NCI-H1930 (cell line): ENCODE data around the gene CDK14.
"Not testable (repeated sequence)": the region's sequence is repeated elsewhere in the genome, so short reads cannot be mapped to it uniquely, and the experiment has no call there.

Experiments
- DNase-seq, 2 experiments: peaks; one replicate each; lab custom pipeline; 2025; lab: John Stamatoyannopoulos, UW

Gene CDK14

DNA sequence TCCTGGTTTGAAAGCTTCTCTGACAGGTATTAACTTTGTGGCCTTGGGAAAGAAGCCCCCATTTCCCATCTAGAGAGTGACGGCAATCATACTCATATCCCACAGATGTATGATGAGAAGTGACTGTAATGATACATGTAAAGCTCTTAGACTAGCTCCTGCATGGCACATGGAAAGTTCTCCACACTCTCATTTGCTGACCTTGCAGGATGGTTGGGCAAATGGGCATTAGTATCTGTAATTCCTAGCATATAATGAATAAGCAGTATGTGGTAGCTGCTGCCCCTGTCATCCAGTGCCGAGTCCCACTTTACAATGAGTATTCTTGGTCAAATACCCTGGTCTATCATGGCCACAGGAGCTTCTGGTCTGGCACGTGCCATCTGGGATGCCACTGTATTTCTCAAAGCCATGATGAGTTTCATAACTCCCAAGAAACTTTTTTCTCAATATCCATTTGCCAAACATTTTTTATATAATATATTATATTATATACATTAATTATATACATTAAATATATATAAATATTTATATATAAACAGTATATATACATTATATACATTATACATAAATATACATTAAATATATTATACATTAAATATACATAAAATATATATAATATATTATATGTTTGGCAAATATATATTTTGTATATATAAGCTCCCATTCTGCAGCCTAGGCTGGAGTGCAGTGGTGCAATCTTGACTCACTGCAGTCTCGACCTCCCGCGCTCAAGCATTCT is 561.6 kb downstream of the CDK14 start:
- DNase-seq, result no peak

DNA sequence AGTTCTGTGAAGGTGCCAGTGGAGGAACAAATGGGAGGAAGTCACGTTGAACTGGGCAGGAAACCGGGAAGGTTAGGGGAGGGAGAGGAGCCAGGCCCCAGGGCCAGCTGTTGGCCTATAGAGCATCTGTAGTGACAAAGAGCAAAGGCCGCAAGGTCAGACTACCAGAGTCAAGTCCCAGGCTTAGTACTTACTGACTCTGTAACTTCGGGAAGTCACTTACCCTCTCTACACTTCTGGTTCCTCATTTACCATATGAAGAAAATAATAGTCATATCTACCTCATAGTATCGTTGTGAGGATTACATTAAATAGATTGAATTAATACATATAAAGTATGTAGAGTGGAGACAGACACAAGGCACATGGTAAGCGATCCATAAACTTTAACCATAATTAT is 566.3 kb downstream of the CDK14 start:
- DNase-seq, result no peak

- no peak for DNase-seq
These were observed 568.4 kb downstream of the CDK14 start for GRCh38 chr7:91164506-91164905.

DNA sequence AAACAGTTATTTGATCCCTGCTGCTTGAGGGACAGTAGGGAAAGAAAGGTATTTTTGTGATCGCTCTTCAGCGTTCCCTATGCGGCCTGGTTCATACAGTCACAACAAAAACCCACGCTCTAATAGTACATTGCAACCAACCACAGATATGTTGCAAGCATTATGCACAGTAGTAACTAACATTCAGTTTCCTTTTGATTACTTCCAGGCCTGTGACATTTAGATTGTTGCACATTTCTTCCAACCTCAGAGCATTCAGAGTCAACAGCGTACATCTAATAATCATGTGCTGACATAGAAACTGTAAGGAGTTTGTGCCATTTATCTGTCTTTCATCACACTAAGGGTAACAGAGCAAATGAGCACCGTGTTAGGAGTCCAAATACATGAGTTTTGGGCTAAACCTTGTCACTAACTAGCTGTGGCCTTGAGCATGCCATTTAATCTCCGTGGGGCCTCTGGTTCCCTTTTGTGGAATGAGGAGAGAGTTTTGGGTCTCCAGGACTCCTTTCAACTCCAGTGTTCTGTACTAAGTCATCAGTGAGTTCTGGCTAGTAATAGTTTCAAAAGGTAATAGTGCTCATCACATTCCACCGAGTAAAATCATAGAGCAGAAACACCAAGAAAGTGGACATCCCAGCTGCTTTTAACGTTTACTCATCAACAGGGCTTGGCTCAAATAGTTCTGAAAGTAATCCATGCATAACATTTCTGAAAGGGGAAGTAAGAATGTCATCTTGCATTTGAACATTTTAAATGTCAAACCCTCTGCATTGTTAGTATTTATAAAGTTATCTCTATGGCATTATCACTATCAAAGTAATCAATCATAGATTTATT is 569.1 kb downstream of the CDK14 start:
- no peak for DNase-seq

- DNase-seq, result no peak
These were observed 569.7 kb downstream of the CDK14 start for GRCh38 chr7:91165846-91166230.

DNA sequence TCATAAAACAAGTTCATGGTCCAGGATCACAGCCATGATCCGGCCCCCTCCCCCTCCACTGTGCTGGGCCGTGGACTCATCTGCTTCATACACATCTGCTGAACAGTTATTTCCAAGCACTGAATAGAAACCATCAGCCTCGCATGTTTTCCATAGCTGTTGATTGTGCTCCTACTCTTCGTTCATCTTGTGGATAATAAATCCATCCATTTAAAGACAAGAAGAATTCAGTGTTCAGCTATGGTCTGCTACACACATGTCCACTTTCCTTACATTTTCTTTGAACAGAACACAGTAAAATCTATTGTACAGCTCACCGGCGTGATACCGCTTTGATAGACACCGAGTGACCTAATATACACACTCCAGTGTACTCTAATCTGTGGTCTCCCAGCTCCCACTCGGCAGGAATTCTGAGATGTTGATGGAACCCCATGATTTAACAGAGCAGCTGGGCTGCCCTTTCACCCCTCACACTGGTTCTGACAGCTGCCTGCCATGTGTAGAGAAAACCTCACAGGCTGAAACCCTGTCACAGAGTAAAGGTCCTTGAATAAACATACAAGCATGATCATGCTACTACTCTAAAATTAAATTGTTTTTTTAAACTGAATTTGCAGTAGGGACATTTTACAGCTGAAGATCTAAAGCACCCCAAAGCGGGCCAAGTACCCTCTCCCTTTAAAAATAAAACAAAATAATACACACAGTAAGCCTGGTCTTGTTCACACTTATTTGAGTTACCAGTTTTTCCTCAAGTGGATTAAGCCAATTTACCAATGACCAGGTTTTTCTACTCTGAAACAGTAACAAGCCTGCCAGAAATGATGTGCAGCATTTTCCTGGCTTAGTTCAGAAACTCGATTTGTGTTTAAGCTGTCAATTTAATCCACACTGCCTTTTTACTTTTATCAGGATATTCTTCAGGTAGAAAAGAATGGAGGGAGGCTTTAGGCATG is 573.0 kb downstream of the CDK14 start:
- DNase-seq, result peak in 1 of 2 experiments; percentile 7

GRCh38 chr7:91169830-91170191 is 573.7 kb downstream of the CDK14 start:
- DNase-seq, result peak; percentile 19 to 63

- DNase-seq, result not testable (repeated sequence)
These were observed 577.1 kb downstream of the CDK14 start for GRCh38 chr7:91173265-91173664.

GRCh38 chr7:91180746-91181145 is 584.6 kb downstream of the CDK14 start:
- DNase-seq, result no peak

- DNase-seq, result no peak
These were observed 585.8 kb downstream of the CDK14 start for GRCh38 chr7:91181949-91182348.

GRCh38 chr7:91182819-91183764 is 587.0 kb downstream of the CDK14 start:
- no peak for DNase-seq

DNA sequence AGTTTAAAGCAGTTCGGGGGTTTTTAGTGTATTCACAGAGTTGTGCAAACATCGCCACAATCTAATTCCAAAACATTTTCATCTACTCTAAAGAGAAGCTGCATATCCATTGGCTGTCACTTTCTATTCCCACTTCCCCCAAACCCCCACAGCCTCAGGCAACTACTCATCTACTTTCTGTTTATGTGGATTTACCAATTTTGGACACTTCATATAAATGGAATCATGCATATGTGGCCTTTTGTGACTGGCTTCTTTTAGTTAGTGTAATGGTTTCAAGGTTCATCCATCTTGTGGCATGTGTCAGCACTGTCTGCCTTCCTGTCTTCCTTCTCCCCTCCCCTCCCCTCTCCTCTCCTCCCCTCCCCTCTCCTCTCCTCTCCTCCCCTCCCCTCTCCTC is 589.6 kb downstream of the CDK14 start:
- DNase-seq, result no peak

GRCh38 chr7:91187061-91187460 is 590.9 kb downstream of the CDK14 start:
- DNase-seq, result no peak

GRCh38 chr7:91191771-91192170 is 595.6 kb downstream of the CDK14 start:
- DNase-seq, result no peak

- DNase-seq, result no peak
These were observed 597.0 kb downstream of the CDK14 start for GRCh38 chr7:91193141-91193540.

DNA sequence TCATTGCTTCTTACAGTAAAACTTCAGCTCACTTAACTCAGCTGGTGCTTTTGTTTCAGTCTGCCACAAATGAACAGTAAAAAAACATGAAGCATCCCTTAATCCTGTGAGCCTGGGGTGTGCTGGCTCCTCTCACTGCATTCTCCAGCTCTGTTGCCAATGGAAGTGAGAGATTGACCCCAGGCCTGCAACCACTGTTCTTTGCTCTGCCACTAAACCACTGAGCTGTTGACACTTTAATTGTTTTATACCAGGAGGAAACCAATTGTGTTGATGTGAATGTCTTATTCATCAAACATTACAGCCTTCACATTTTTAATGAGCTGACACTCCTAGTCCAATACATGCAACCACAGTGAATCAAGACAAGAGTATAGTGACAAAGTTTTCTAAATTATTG is 598.7 kb downstream of the CDK14 start:
- no peak for DNase-seq

- DNase-seq, result no peak
These were observed 599.9 kb downstream of the CDK14 start for GRCh38 chr7:91196058-91196457.

- DNase-seq, result no peak
These were observed 602.2 kb downstream of the CDK14 start for GRCh38 chr7:91198371-91198770.

- no peak for DNase-seq
These were observed 603.5 kb downstream of the CDK14 start for GRCh38 chr7:91199601-91200000.

GRCh38 chr7:91201442-91202113 is 605.5 kb downstream of the CDK14 start:
- peak; percentile 36 to 63 for DNase-seq
